MV-4-11 (cell line): ENCODE results near the gene LTBP2.

Source experiments
- DNase-seq: peaks from one replicate; lab custom pipeline; 2025; lab: John Stamatoyannopoulos, UW

The LTBP2 gene

DNA sequence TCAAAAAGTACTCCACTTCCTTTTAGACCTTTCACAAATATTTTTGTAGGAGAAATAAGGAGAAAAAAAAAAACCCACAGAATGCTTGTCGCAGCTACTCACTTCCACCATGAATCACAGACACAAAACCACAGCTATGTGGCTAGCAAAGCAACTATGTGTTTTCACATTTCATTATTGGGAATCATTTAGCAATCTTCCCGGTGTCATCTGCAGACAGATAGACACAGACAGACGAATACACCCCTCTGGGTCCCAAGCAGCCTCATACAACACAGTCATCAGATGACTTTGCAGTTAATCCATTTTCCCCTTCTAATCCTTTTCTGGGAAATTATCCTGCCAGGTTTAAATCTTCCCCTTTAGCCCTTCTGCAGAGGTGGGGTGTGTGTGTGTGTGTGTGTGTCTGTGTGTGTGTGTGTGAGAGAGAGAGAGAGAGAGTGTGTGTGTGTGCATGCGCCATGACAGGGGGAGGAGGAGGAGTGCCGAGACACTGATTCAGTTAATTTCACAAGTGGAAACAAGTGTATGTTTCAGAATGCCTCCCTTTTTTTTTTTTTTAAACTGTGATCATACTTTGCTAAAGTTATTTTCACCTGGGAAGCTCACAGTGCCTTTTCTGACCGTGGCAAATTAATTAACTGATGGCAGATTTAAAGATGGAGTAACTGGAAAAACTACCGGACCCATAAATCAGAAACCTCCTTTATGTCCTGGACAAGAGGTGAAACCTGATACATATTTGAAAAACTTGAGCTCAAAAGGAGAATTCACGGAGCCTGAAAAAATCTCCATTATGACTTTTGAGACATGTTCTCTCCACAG, 39.9 kb downstream of the LTBP2 start:
- DNase-seq, result peak; percentile 89

GRCh38 chr14:74571441-74571841, 40.6 kb downstream of the LTBP2 start:
- no peak for DNase-seq

- no peak for DNase-seq
Measured at GRCh38 chr14:74570696-74571095, 41.3 kb downstream of the LTBP2 start.

DNA sequence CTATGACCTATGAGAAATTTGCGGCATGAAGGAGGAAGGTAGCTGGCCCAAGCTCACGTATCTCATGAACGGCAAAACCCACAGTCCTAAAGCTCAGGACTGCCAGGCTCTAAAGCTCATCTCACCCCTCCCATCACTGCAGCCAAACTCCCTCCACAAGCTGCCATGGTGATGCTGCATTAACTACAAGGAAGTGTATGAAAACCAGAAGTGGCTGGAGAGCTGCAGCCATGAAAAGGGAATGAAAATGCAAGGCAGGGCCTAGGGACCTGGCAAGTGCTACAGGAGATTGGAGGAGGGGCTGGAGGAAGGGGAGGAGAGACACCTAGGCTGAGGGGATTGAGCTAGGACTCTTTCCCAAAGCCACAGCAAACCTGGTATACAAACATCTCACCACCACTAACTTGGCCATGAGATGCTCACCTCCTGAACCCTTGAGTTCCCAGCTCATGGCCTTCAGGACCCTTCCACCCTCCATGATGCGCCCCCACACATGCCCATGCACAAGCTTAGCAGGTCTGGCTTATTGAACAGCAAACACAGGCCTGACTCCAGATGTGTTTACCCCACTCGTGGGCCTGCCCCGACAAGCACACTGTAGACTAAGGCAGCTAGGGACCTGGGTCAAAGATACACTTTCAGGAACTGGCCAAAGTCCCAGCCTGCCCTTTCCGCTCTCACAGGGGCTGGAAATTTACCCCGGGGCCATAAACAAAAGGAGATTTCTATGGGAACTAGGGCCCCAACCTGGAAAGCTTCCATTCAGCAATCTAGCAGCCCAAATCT, 42.0 kb downstream of the LTBP2 start:
- DNase-seq, result no peak

- DNase-seq, result no peak
Measured at GRCh38 chr14:74569387-74569786, 42.6 kb downstream of the LTBP2 start.

DNA sequence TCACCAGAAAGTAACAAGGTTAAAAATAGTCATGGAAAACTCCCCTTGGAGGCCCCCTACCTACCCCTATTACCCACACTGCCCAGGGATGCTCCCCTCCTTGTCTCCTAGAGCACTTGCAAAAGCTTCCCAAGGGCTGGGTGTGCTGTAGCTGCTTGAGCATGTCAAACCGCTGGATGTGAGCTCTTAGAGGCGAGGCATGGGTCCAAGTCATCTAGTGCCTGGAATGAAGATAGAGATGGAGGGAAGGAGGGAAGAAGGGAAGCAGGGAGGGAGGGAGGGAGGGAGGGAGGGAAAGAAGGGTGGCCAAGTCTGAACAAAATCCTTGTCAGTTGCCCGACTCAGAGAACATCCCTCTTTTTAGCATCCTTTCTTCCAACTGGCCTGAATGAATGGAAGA, 43.1 kb downstream of the LTBP2 start:
- DNase-seq, result no peak

- no peak for DNase-seq
Measured at GRCh38 chr14:74568380-74568649, 43.7 kb downstream of the LTBP2 start.

- DNase-seq, result no peak
Measured at GRCh38 chr14:74567646-74568379, 44.2 kb downstream of the LTBP2 start.

GRCh38 chr14:74567219-74567618, 44.8 kb downstream of the LTBP2 start:
- no peak for DNase-seq

DNA sequence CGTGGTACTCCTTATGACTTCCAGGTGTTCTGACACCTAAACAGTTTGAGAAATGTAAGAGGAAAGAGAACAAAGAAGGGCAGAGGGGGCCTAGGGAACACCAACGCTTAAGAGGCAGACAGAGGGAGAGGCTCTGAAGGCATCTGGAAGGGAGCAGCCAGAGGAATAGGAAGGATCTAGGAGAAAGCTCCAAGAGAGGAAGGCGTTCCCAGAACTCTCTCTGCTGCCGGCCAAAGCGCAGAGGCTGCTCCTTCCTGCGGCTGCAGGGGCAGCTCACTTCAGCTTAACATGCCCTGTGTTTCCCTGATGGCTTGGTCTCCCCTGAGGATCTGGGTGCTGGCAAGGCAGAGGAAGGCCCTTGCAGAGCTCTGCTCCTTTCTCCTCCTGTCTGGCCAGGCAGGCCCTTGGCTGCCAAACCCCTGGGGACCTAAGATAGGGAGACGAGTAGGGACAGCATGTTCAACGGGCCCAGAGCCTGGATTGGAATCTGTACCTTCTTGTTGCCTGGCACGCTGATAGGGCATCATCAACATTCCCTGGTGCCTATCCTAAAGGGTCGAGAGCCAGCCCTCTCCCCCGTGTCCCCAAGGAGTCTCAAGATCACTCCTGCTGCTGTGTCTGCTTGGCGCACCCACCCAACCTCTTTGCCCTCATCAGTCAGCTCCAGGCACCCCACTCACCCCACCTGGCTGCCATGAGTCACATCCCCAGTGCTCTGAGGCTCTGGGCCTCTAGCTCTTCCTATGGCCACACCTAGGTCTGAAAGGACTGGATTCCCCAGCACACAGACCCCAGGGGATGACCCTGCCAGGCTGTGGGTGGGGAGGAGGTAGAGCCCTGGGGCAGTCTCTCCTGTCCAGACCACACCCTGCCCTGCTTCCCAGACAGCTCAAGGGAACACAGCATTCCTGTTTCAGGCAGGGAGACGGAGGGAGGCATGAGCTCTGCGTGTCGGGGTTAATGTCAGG, 45.6 kb downstream of the LTBP2 start:
- no peak for DNase-seq

DNA sequence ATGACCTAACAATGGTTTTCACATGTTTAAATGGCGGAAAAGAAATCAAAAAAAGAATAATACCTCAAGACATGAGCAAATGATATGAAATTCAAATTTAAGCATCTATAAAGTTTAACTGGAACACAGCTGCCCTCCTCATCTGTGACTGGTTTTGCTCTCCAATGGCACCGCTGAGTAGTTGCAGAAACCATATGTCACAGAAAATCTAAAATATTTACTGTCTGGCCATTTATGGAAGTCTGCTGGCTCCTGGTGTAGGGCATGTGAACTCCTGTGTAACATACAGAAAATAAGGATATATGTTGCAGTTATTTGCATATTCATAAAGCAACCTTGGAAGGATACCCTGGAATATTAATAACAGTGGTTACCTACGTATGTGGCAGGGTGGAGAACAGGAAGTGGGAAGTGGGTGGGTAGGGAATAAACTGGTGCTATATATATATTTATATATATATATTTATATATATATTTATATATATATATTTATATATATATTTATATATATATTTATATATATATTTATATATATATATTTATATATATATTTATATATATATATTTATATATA, 48.4 kb downstream of the LTBP2 start:
- DNase-seq, result no peak

DNA sequence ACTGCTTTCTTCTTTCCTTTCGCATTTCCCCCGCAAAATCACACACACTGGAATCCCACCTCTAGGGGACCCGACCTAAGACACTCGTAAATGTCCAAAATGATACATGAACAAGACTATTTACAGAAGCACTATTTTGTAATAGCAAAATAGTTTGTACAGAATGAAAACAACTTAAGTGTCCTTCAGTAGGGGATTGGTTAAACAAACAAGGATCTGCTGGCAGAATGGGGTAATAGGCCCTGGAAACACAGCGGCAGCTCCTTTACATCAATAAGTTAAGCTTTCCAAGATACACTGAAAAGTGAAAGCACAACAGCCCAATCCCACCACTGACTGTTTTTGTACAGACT, 48.8 kb downstream of the LTBP2 start:
- DNase-seq, result no peak

DNA sequence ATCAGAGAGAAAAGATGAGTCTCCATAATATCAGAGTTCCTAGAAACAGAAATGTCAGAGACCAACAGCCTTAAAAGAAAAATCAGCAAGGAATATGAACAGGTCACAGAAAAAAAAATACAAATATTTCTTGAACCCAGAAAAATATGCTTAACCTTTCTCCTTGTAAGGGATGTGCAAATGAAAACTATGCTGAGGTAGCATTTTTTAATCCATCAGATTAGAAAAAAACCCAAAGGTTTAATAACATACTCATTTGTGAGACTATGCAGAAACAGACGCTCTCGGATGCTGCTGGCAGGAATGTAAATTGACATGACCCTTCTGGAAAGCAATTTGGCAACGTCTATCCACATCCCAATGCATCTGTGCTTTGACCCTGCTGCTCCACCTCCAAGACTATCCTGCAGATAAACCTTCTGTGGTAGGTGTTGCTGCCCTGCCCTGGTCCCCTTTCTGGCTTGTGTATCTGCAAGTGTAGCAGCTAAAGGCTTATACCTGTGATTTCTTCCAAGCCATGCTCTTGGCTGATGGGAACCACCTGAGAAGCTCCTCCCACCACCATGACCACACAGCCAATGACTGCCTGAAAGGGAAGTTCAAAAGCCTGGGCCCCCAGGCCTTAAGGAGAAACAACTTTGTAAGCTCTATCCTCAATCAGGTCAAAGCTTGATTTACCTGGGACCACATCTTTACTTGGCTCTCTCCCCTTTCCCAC, 49.4 kb downstream of the LTBP2 start:
- no peak for DNase-seq

DNA sequence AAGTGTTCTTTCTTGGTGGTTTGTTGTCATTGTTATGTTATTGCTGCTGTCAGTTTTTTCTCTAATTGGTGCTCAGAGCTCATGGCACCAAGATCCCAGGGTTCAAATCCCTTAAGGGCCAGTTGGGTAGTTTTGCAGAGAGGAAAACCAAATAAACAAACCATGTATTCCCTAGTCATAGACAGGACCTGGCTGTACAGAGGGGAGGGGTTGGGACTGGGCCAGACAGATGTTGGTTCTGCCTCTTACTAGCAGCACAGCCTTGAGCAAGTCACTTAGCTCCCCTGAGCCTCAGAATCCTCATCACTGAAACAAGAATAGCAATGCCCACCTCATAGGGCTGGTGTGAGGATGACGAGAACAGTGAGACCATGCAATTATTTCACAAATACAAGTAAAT, 53.4 kb downstream of the LTBP2 start:
- no peak for DNase-seq

DNA sequence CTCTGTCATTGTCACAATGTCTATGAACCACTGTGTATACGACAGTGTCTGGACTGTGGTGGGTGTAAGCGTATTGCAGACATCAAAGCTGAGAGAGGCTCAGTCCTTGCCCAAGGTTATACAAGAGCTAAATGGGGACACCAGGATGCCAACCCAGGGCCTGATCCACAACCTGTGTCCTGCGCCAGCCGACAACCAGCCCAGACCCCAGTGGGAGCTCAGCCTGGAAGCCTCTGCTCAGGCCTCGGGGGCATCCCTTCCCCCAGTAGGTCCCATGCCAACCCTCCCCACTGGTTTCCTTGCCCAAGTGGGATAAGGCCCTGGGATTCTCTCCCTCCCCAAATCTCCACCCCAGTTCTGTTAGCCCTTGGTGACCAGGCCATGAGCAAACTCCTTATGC, 54.3 kb downstream of the LTBP2 start:
- no peak for DNase-seq

DNA sequence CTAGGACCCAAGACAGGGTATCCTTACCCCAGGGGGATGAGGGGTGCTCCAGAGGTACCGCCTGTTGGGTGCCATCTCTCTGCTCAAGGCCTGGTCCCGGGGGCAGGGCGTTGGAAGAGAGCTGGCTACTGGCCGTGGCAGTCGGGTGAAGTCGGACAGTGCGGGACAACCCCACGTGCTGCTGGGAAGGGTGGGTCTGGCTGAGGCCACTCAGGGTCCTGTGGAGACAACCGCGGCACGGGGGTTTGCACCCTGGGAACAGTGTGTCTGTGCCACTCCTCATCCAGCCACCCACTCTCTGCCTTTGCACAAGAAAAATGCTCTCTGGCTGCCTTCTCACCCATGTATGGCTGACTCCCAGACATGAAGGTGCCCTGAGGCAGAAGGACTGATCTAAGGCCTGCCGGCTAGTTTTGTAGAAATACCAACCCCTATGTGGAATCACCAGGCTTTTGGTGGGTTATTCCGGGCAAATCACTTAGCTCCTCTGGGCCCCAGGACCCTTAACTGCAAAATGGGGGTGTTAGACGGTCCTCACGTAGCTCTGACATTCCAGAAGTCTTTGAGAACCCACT, 56.5 kb downstream of the LTBP2 start:
- DNase-seq, result no peak

GRCh38 chr14:74554742-74555362, 57.2 kb downstream of the LTBP2 start:
- DNase-seq, result no peak

GRCh38 chr14:74552623-74553022, 59.4 kb downstream of the LTBP2 start:
- DNase-seq, result no peak

GRCh38 chr14:74551431-74552371, 60.3 kb downstream of the LTBP2 start:
- DNase-seq, result no peak
